GM12878 (cell line): ENCODE results near the gene IRF2BPL. TPM values are rescaled to one million over a fixed set of nuclear protein-coding genes. Genes with fewer than 3 reads are reported as not detected.

Experiments used
- ASH2L ChIP-seq: fragments of 300-600, 200-600 bp; sonication (generic); IDR thresholded peaks from 2 replicates; pipeline ENCODE4 v1.6.1; 2017; ENCODE audit warnings: low read depth, mild to moderate bottlenecking, borderline replicate concordance
- BACH1 ChIP-seq: fragments of 450-650 bp; IDR thresholded peaks from 2 replicates; pipeline ENCODE4 v1.6.1; 2017; ENCODE audit warnings: mild to moderate bottlenecking, borderline replicate concordance
- BHLHE40 ChIP-seq, 2 experiments: fragments of 450-650 bp in 1 of 2; IDR thresholded peaks; 2 replicates each; pipeline ENCODE4 v1.6.1; 2011 to 2017; ENCODE audit warnings: low read depth in 2 of 2, borderline replicate concordance in 1 of 2, improper control_type of control experiment in 1 of 2, low read length in 1 of 2, mild to moderate bottlenecking in 1 of 2
- CBX3 ChIP-seq: fragments of 200-600 bp; sonication (generic); IDR thresholded peaks from 2 replicates; pipeline ENCODE4 v1.6.1; 2016; ENCODE audit warnings: low read depth, borderline replicate concordance
- CREB1 ChIP-seq: IDR thresholded peaks from 2 replicates; pipeline ENCODE4 v1.6.1; 2012; ENCODE audit warnings: low read depth, mild to moderate bottlenecking, inconsistent platforms
- EGR1 ChIP-seq, 2 experiments: IDR thresholded peaks; 1 replicate in 1 of 2; 2 replicates in 1 of 2; pipeline ENCODE4 v1.6.1; 2011 to 2012; ENCODE audit warnings: low read depth in 2 of 2, low read length in 2 of 2, borderline replicate concordance in 1 of 2, mild to moderate bottlenecking in 1 of 2, moderate library complexity in 1 of 2
- FOXM1 ChIP-seq: IDR thresholded peaks from 2 replicates; pipeline ENCODE4 v1.6.1; 2012; ENCODE audit warnings: low read depth, mild to moderate bottlenecking, inconsistent platforms, low read length, moderate library complexity
- GATAD2B ChIP-seq: fragments of 450-650 bp; conservative IDR thresholded peaks from 2 replicates; pipeline ENCODE4 v1.6.1; 2017; ENCODE audit warnings: low read depth, mild to moderate bottlenecking, moderate library complexity
- HSF1 ChIP-seq: fragments of 150-350 bp; IDR thresholded peaks from 2 replicates; pipeline ENCODE4 v1.6.1; 2014; ENCODE audit warnings: mild to moderate bottlenecking, low read depth, low read length
- IRF5 ChIP-seq: fragments of 450-650 bp; IDR thresholded peaks from 2 replicates; pipeline ENCODE4 v1.6.1; 2017; ENCODE audit warnings: borderline replicate concordance
- NR2C1 ChIP-seq: fragments of 450-650 bp; IDR thresholded peaks from 2 replicates; pipeline ENCODE4 v1.6.1; 2017; ENCODE audit warnings: antibody characterized with exemption, mild to moderate bottlenecking, moderate library complexity
- PKNOX1 ChIP-seq: fragments of 450-650 bp; IDR thresholded peaks from 2 replicates; pipeline ENCODE4 v1.6.1; 2016; ENCODE audit warnings: mild to moderate bottlenecking
- POLR2A ChIP-seq: IDR thresholded peaks from 2 replicates; pipeline ENCODE4 v1.6.1; 2011; ENCODE audit warnings: low read depth, mild to moderate bottlenecking, low read length
- RAD51 ChIP-seq: fragments of 450-650 bp; IDR thresholded peaks from 2 replicates; pipeline ENCODE4 v1.6.1; 2016; ENCODE audit warnings: moderate library complexity, mild to moderate bottlenecking, inconsistent platforms
- SIN3A ChIP-seq: IDR thresholded peaks from 2 replicates; pipeline ENCODE4 v1.6.1; 2012; ENCODE audit warnings: low read depth, low read length, improper control_type of control experiment
- SP1 ChIP-seq: IDR thresholded peaks from one replicate; pipeline ENCODE4 v1.6.1; 2011; ENCODE audit warnings: low read depth, low read length
- YY1 ChIP-seq: IDR thresholded peaks from 2 replicates; pipeline ENCODE4 v1.6.1; 2011; ENCODE audit warnings: low read depth, mild to moderate bottlenecking, low read length
- ZNF622 ChIP-seq: fragments of 450-650 bp; IDR thresholded peaks from 2 replicates; pipeline ENCODE4 v1.6.1; 2017; ENCODE audit warnings: mild to moderate bottlenecking, inconsistent platforms
- polyA plus RNA-seq, 11 experiments: library from polyadenylated mRNA; depleted of rRNA in 4 of 11; unstranded in 6 of 11; stranded (reverse) in 5 of 11; fragments of >200 nt; fragmentation: Nextera tagmentation in 4 of 11; fragmentation: Illumina TruSeq in 1 of 11; extraction: Ambion mirVana in 4 of 11; extraction: Trizol in 1 of 11; gene quantifications; 1 replicate in 1 of 11; 2 replicates in 10 of 11; pipeline versions ENCODE4 v1.2.1 to v1.2.3, GENCODE V29; 2011 to 2016; ENCODE audit warnings: inconsistent platforms in 2 of 11, missing spikeins in 2 of 11, low read depth in 1 of 11
- total RNA-seq, 4 experiments: library from RNA; depleted of rRNA in 3 of 4; stranded (reverse); fragments of >200 nt in 3 of 4; fragmentation: Illumina TruSeq in 1 of 4; extraction: Trizol in 1 of 4; gene quantifications; 2 replicates each; pipeline versions ENCODE4 v1.2.1 to v1.2.3, GENCODE V29; 2013 to 2021
- TF ChIP-seq, protein P1 (sequence below): IDR thresholded peaks from 2 replicates; pipeline ENCODE4 v1.6.1; 2012; ENCODE audit warnings: low read depth, low read length, improper control_type of control experiment
- TF ChIP-seq, protein P2 (sequence below): IDR thresholded peaks from 2 replicates; pipeline ENCODE4 v1.6.1; 2011; ENCODE audit warnings: low read depth, low read length, improper control_type of control experiment, borderline replicate concordance
- TF ChIP-seq, protein P3 (sequence below): fragments of 450-650 bp; formaldehyde crosslinking; IDR thresholded peaks from 2 replicates; pipeline ENCODE4 v1.4.0; 2022; ENCODE audit warnings: mild to moderate bottlenecking, moderate library complexity

IRF2BPL gene
- total and polyA plus RNA-seq, 10 of the 15 experiments (the other 5 are each of a cell fraction or from before 2014, with no cell fraction given) = 1.2 to 34.5 (median 3.1) TPM

GRCh38 chr14:76977793-76978720 is 50.5 kb downstream of the IRF2BPL start (continued):
- TF ChIP-seq, protein P1, sequence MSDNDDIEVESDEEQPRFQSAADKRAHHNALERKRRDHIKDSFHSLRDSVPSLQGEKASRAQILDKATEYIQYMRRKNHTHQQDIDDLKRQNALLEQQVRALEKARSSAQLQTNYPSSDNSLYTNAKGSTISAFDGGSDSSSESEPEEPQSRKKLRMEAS = no peak
- TF ChIP-seq ZNF622 (no peak), CREB1 (peak; percentile 94), NR2C1 (no peak), FOXM1 (no peak), PKNOX1 (peak; percentile 57; the same call in 1 of the 2 replicates), RAD51 (peak; percentile 75), BHLHE40 (IDR thresholded peaks at IDR 0.05; ENCODE audit: borderline replicate concordance in 1 of 2, low read depth in 2 of 2, low read length in 1 of 2) (peak; percentile 74 to 86; a peak in 3 of 4 replicates), BACH1 (peak; percentile 18; the same call in 1 of the 2 replicates), IRF5 (no peak), HSF1 (no peak), GATAD2B (0 out of 2 replicates have a peak, but pooled peaks have one; percentile 34), YY1 (peak; percentile 87), SP1 (no peak), ASH2L (no peak), SIN3A (no peak), POLR2A (peak; percentile 72), CBX3 (no peak), EGR1 (IDR thresholded peaks at IDR 0.05; ENCODE audit: borderline replicate concordance in 1 of 2, low read depth in 2 of 2, low read length in 2 of 2) (peak in 1 of 2 experiments; percentile 96; a peak in 2 of 3 replicates)
- TF ChIP-seq, protein P2, sequence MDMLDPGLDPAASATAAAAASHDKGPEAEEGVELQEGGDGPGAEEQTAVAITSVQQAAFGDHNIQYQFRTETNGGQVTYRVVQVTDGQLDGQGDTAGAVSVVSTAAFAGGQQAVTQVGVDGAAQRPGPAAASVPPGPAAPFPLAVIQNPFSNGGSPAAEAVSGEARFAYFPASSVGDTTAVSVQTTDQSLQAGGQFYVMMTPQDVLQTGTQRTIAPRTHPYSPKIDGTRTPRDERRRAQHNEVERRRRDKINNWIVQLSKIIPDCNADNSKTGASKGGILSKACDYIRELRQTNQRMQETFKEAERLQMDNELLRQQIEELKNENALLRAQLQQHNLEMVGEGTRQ = peak; percentile 31; the same call in 1 of the 2 replicates
- TF ChIP-seq, protein P3, sequence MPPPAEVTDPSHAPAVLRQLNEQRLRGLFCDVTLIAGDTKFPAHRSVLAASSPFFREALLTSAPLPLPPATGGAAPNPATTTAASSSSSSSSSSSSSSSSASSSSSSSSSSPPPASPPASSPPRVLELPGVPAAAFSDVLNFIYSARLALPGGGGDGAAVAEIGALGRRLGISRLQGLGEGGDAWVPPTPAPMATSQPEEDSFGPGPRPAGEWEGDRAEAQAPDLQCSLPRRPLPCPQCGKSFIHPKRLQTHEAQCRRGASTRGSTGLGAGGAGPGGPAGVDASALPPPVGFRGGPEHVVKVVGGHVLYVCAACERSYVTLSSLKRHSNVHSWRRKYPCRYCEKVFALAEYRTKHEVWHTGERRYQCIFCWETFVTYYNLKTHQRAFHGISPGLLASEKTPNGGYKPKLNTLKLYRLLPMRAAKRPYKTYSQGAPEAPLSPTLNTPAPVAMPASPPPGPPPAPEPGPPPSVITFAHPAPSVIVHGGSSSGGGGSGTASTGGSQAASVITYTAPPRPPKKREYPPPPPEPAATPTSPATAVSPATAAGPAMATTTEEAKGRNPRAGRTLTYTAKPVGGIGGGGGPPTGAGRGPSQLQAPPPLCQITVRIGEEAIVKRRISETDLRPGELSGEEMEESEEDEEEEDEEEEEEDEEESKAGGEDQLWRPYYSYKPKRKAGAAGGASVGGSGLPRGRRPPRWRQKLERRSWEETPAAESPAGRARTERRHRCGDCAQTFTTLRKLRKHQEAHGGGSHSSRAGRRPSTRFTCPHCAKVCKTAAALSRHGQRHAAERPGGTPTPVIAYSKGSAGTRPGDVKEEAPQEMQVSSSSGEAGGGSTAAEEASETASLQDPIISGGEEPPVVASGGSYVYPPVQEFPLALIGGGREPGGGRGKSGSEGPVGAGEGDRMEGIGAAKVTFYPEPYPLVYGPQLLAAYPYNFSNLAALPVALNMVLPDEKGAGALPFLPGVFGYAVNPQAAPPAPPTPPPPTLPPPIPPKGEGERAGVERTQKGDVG (CRISPR knock-in tag) = 0 out of 2 replicates have a peak, but pooled peaks have one; percentile 14
